ENCODE measurements around the gene SPATA13. TPM values are rescaled to one million over a fixed set of nuclear protein-coding genes. Genes with fewer than 3 reads are reported as not detected.

The SPATA13 gene
- total RNA-seq, 1 donor from 2014 or later: 8.4 TPM

- Histone ChIP-seq H3K27ac (replicated peaks) (no peak overlapping the region), H3K27me3 (ENCODE audit: low read depth) (no peaks in the 10 kb centered on the region), H3K9me3 (replicated peaks) (no peaks in the 10 kb centered on the region), H3K4me1 (peaks cover 50% of the 10 kb centered on the region), H3K4me3 (no peak overlapping the region), H3K36me3 (no peaks in the 10 kb centered on the region)
- DNase-seq: no peak
- TF ChIP-seq CTCF (IDR thresholded peaks at IDR 0.05; ENCODE audit: borderline replicate concordance): no peak
- intact Hi-C loops (cut with micrococcal nuclease): no loop called here
Measured at GRCh38 chr13:24222756-24223155, 62.2 kb downstream of the SPATA13 start.

GRCh38 chr13:24223341-24224231 lies 63.1 kb downstream of the SPATA13 start:
- peak overlapping the region; percentile 33 for H3K4me3 ChIP-seq
- intact Hi-C loops (cut with micrococcal nuclease): no loop called here
- no peaks in the 10 kb centered on the region for H3K36me3 ChIP-seq
- H3K9me3 ChIP-seq (replicated peaks): no peaks in the 10 kb centered on the region
- peak overlapping the region; percentile 69 for H3K27ac ChIP-seq (replicated peaks)
- DNase-seq: no peak
- TF ChIP-seq CTCF (IDR thresholded peaks at IDR 0.05; ENCODE audit: borderline replicate concordance): no peak
- peaks cover 42% of the 10 kb centered on the region for H3K4me1 ChIP-seq
- H3K27me3 ChIP-seq (ENCODE audit: low read depth): no peaks in the 10 kb centered on the region

- no peak for DNase-seq
- intact Hi-C loops (cut with micrococcal nuclease): no loop called here
- Histone ChIP-seq H3K4me1 (peaks cover 41% of the 10 kb centered on the region), H3K27me3 (ENCODE audit: low read depth) (no peaks in the 10 kb centered on the region), H3K27ac (replicated peaks) (peak overlapping the region; percentile 69), H3K36me3 (no peaks in the 10 kb centered on the region), H3K4me3 (peak overlapping the region; percentile 33), H3K9me3 (replicated peaks) (no peaks in the 10 kb centered on the region)
- no peak for TF ChIP-seq CTCF (IDR thresholded peaks at IDR 0.05; ENCODE audit: borderline replicate concordance)
Measured at GRCh38 chr13:24224232-24224680, 63.7 kb downstream of the SPATA13 start.

- intact Hi-C loops (cut with micrococcal nuclease): no loop called here
- DNase-seq: no peak
- no peaks in the 10 kb centered on the region for H3K36me3 ChIP-seq
- TF ChIP-seq CTCF (IDR thresholded peaks at IDR 0.05; ENCODE audit: borderline replicate concordance): no peak
- H3K4me1 ChIP-seq: peaks cover 33% of the 10 kb centered on the region
- no peak overlapping the region for H3K4me3 ChIP-seq
- H3K27ac ChIP-seq (replicated peaks): no peak overlapping the region
- H3K27me3 ChIP-seq (ENCODE audit: low read depth): no peaks in the 10 kb centered on the region
- no peaks in the 10 kb centered on the region for H3K9me3 ChIP-seq (replicated peaks)
Measured at GRCh38 chr13:24225062-24225461, 64.5 kb downstream of the SPATA13 start.

GRCh38 chr13:24225930-24226329 lies 65.4 kb downstream of the SPATA13 start:
- TF ChIP-seq CTCF (IDR thresholded peaks at IDR 0.05; ENCODE audit: borderline replicate concordance): no peak
- DNase-seq: no peak
- Histone ChIP-seq H3K27ac (replicated peaks) (no peak overlapping the region), H3K27me3 (ENCODE audit: low read depth) (no peaks in the 10 kb centered on the region), H3K4me1 (peaks cover 24% of the 10 kb centered on the region), H3K9me3 (replicated peaks) (no peaks in the 10 kb centered on the region), H3K36me3 (no peaks in the 10 kb centered on the region), H3K4me3 (no peak overlapping the region)
- intact Hi-C loops (cut with micrococcal nuclease): no loop called here

Measured in left ventricle myocardium inferior (tissue), 1 donor.